Activated CD4-positive, alpha-beta T cell treated with anti-CD3 and anti-CD28 coated beads for 24 hours (primary cell): ENCODE data around the gene PLXDC2.
"Not testable (repeated sequence)": the region's sequence is repeated elsewhere in the genome, so short reads cannot be mapped to it uniquely, and the experiment has no call there.

Experiments
- DNase-seq, 2 donors: peaks; one replicate each; pipeline ENCODE4 v3.0.0-alpha.2; 2020; ENCODE audit warnings: low read depth in 2 of 2

PLXDC2 gene

DNA sequence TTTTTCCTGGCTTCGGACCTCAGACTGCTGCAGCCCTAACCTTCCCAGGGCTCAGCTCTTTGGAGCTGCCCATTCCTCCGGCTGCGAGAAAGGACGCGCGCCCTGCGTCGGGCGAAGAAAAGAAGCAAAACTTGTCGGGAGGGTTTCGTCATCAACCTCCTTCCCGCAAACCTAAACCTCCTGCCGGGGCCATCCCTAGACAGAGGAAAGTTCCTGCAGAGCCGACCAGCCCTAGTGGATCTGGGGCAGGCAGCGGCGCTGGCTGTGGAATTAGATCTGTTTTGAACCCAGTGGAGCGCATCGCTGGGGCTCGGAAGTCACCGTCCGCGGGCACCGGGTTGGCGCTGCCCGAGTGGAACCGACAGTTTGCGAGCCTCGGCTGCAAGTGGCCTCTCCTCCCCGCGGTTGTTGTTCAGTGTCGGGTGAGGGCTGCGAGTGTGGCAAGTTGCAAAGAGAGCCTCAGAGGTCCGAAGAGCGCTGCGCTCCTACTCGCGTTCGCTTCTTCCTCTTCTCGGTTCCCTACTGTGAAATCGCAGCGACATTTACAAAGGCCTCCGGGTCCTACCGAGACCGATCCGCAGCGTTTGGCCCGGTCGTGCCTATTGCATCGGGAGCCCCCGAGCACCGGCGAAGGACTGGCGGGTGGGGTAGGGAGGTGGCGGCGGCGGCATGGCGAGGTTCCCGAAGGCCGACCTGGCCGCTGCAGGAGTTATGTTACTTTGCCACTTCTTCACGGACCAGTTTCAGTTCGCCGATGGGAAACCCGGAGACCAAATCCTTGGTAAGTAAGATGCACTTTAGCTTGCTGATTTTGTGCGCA lies at the start of gene PLXDC2:
Gene PLXDC2 (plus strand): TSS at position 22 of the 820 bp plus-strand sequence.
- DNase-seq: no peak

DNA sequence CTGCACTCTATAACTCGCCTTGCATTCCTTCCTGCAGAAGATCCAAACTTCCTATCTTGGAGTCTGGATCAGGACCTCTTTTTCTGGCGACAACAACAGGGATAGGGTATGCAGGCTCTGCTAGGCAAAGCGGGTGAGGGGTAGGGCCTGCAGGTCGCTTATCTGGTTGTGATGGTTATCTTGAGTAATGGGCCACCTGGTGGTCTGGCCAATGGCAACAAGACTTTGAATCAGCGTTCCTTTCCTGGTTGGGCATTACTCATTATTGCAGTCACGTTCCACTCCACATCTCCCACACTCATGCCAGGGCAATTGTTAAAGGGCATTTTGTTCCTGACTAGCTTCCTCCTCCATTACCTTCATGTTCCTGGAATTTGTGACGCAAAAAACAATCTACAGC lies 48.4 kb upstream of the PLXDC2 start:
- no peak for DNase-seq

DNA sequence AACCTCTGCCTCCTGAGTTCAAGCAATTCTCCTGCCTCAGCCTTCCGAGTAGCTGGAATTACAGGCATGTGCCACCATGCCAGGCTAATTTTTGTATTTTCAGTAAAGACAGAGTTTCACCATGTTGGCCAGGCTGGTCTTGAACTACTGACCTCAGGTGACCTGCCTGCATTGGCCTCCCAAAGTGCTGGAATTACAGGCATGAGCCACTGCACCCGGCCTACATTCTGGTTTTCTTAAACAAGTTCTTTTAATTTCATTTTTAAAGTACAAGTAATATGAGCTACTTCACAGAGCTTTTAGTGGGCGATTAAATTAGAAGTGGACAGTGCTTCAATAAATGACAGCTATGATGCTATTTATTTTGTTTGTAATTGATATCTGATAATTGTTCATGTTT lies 46.4 kb upstream of the PLXDC2 start:
- DNase-seq: not testable (repeated sequence)

DNA sequence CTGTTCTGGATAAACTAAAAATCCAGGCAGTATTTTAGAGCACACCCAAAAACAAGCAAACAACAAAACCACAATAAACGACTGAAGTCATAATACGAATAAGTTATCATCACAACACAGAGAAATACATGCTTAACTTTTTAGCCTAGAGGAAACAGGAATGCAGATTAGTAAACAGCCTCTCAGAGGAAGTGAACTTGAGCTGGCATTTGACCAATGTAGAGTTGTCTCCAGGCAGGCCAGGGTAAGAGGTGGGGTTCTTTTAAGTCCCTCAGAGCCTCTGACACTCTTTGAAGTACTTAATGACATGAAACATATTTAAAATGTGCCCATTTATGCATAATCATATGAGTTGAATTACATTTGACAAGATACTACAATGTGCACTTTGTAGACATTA lies 43.3 kb upstream of the PLXDC2 start:
- DNase-seq: no peak

DNA sequence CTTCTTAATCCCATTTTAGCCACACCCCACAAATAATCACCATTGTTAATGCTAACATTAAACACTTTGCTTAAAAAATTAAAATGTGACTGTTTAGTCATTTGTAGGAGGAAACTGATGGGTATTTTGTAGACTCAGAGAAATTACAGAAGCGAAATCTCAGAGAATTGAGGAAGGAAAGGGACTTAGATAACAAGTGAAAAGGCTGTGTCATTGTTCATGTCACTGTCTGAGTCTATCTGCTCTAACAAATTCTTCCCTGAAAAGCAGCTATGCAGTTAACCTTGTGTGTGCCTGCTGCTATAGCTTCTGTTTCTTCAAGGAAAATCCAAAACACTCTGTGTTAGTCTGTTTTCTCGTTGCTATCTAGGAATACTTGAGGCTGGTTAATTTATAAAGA lies 40.9 kb upstream of the PLXDC2 start:
- no peak for DNase-seq

DNA sequence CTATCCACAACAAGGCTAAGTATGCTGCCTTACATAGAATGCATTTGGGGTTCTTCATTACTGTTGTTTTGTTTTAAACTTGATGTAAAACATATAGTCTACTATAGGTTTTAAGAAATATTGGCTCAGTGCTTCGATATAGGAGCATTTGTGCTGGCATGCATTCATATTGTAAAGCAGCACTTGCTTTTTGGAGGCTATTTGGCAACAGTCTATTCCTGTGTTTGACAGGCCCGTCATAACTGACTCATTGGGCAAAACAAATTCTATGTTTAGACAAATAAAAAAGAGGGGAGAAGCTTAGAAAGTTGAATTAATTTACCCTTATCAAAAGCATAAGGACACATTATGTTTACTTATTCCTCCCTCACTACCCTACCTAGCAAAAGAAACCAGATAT lies 38.4 kb upstream of the PLXDC2 start:
- no peak for DNase-seq

DNA sequence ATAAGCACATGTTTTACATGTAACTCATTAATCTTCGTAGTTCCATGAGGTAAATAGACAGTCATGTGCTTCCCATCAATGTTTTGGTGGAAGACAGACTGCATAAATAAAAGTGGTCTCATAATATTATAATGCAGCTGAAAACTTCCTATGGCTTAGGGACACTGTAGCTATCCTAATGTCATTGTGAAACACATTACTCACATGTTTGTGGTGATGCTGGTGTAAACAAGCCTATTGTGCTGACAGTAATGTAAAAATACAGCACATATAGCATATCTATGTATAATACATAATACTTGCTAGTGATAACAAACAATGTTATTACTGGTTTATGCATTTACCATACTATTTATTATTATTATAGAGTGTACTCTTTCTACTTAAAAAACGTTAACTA lies 37.2 kb upstream of the PLXDC2 start:
- DNase-seq: no peak

DNA sequence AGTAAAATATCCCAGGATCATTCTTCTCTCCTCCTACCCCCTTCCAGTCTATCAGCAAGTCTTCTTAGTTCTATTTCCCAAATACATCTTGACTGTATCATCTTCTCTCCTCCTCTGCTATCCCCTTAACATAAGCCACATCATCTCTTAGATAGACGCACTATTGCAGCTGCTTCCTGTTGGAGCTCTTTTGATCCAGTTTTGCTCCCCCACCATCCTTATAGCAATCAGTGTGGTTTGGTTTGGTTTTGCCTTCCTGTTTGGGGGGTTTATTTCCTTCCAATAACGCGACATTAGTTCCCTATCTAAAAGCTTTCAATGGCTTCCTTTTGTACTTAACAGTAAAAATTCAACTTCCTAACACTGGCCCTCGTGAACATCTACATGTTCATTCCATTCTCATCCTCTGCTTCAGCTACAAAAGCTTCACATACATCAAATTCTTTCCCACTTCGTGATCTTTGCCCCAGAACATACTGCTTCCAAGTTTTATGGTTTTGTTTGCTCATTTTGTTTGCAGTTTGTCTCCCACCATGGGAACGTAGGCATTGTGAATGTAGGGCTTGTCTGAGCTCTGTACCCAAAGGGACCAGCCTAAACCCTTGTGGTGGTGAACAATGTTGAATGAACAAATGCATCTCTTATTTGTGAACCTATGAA lies 33.7 kb upstream of the PLXDC2 start:
- DNase-seq: no peak

DNA sequence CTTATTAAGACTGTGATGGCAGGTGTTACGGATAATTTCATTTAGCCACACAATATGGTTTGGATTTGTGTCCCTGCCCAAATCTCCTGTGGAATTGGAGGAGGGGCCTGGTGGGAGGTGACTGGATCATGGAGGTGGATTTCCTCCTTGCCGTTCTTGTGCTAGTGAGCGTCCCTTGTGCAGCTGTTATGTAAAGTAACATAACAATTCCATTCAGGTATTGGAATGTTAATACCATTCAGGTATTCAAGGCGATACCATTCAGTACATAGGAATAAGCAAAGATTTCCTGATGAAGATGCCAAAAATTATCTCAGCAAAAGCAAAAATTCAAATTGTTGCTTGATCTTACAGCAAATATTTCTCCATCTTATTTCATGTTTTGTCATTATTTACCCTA lies 32.5 kb upstream of the PLXDC2 start:
- DNase-seq: no peak

DNA sequence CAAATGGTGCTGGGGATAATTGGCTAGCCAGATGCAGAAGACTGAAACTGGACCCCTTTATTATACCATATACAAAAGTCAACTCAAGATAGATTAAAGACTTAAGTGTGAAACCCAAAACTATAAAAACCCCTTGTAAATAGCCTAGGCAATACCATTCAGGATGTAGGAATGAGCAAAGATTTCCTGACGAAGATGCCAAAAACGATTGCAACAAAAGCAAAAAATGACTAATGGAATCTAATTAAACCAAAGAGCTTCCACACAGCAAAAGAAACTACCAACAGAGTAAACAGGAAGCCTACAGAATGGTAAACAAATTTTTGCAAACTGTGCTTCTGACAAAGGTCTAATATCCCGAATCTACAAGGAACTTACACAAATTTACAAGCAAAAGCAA lies 30.9 kb upstream of the PLXDC2 start:
- DNase-seq: no peak

DNA sequence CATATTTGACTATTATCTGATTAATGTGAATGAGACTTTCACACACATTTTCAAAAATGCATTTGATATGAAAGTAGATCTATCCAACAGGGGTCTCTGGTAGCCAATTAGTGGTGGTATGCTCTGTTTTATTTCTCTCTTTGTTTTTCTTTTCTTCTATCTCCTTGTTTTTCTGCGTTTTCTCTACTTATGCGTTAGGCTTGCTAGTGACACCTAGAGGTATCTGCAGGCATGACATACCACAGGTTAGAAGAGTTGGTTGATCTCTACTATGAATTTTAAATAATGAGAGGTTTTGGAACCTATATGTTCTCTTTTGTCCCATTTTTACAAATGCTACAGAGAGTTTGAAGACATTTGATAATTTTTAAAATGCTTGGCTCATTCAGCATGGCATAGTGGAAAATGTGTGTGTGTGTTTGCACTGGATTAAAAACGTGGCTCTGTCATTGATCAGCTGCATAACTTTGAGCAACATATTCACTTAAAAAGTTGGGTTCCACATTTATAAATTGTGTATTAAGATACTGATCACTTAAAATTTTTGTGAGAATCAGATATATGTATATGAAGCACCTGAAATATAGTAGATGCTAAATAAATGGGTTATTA lies 28.1 kb upstream of the PLXDC2 start:
- DNase-seq: no peak

DNA sequence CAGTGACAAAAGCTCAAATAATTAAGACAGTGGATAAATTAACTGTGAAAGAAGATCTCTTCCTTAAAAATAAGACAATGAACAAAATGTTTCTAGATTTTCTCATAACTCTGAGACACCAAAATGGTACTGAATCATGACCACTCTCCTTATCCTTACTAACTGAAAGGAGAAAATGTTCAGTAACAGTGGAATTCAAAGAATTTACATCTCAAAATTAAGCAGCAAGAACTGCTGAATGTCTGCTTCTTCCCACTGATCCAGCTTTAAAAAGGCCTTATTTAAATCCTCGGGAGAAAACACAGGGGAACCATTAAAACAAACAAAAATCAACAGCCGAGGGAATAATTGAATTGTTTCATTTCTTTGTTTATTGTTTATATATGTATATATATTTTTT lies 27.3 kb upstream of the PLXDC2 start:
- no peak for DNase-seq

DNA sequence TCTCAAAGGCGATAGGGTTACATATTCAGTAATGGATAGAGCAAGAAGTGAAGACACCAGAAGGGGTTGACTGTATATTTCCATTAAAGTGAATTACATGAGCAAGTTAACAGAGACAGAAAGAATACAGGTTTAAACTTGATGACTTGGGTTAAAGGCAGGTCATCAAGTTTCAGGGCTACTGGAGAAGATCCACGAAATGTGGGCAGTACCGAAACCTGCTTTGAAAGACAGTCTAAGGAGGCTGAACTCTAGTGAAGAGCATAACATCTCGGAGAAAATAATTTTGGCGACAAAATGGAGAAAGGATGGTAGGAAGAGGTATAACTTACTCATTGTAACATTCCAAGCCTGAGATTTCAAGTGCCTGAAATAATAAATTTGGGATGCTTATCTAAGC lies 26.6 kb upstream of the PLXDC2 start:
- no peak for DNase-seq

DNA sequence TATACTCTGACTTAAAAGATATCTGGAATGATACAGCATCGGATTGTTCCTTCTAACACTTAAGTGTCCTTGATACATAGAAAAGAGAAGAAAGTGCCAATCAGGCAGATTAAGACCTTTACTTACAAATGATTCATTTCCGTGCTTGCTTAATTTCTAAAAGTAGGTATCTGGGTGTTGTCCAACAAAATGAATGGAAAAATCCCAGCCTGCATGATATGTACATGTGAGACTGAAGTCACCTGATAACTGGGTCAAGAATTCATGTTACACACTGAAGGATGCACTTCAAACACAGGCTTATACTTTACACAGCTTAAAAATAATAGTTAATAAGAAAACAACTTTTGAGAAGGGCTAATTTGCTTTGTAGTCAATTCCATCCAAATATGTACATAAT lies 25.2 kb upstream of the PLXDC2 start:
- DNase-seq: no peak

DNA sequence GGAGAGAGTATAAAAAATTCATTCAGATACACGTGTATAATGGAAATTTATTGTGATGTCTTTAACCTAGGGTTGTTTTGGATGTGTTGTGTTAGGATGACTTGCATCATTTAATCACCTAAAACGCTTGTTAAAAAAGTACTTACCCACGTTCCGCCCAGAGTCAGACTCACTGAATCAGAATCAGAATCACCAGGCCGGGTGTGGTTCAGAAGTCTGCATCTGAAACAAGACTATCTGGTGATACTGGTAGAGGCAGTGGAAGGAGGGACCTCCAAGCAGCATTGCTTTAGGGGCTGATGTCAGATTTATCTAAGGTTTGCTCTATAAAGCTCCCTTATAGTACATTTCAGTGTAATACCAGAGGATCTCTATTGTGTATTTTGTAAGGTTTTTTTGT lies 20.5 kb upstream of the PLXDC2 start:
- DNase-seq: no peak

DNA sequence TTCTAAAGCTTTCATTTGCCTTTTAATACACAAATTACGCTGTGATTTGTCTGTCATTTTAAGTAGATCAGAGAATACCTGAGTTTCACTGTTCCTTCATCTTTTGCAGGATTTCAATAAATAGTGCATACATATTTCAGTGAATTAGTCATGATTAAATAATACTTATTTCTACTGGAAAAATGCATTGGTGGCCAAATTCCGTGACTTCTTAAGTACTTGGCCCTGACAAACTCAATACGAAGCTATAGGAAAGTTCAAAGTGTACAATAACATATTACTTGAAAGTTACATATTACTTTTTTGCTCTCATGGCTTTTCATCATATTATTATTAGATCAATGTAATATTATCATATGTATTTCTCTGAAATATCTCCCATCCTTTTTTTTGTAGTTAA lies 16.1 kb upstream of the PLXDC2 start:
- no peak for DNase-seq

DNA sequence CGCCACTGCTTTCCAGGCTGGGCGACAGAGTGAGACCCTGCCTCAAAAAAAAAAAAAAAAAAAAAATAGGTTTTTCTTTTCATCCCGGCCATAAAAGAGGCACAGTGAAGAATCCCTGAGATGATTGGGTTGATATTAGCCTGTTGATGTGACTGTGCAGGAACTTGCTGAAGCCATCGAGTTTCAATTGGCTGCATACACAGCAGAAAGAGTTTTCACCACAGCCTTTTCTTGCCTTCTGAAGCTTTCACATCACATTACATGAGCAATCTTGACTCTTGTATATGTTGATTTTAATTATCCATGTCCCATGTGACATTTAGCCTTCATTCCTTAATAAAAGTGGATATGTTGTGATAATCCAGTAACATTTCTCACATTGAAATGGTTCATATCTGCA lies 14.9 kb upstream of the PLXDC2 start:
- no peak for DNase-seq

DNA sequence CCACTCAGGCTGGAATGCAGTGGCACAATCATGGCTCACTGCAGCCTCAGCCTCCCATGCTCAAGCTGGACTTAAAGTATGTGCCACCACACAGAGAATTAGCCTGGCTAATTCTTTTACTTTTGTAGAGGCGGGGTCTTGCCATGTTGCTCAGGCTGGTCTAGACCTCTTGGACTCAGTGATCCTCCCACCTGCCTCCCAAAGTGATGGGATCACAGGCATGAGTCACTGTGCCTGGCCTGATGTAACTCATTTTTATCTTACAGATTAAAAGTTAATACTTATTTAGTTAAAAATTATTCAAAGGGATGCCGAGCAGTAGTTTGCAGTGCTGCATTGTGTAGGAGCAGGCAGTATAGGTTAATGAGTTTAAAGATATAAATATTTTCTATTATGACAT lies 12.6 kb upstream of the PLXDC2 start:
- DNase-seq: no peak

DNA sequence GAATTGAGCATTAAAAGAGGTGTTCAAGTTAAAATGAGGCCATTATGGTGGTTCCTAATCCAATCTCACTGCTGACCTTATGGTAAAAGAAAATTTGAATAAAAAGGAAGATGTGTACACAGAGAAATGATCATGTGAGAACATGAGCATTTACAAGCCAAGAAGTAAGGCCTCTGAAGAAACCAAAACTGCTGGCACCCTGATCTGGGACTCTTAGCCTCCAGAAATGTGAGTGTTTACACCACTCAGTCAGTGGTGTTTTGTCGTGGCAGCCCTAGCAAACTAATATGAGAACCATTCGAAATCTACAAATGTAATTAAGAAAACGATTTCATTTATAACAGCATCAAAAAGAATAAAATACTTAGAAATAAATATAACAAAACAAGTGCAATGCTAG lies 6.8 kb upstream of the PLXDC2 start:
- no peak for DNase-seq

DNA sequence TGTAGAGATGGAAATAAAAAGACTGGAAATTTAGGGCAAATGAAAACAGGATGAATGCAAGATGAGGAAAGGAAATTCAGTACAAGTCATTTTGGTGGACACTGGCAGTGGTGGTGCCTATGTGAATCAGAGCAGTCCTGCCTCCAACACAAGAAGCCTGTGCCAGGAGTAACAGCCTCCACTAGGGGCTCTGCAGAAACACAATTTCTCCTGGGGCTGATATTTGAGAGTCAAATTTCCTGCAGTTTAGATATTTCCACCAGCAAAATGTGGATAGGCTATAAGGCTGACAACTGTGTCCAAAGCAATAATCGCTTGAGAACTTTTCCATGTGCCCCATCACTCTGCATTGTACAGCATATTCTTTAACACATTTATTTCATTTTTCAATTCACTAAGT lies 4.7 kb upstream of the PLXDC2 start:
- DNase-seq: no peak

DNA sequence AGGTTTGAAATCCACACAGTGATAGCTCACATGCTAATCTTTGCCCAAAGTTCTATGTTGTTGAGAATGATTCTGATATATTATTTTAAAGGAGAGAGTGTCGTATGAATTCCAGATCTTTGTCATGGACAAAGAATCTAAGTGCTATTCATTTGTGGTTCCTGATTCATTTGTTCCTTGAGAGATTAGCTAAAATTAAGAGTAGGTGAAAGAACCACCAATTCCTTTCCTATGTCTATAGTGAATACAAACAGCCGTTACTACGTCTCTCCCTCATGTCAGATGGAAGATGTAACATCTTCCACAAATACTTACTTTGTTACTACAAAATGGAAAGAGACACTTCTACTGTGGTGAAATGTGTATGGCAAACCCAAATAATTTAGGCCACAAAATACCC lies 3.3 kb upstream of the PLXDC2 start:
- DNase-seq: no peak

DNA sequence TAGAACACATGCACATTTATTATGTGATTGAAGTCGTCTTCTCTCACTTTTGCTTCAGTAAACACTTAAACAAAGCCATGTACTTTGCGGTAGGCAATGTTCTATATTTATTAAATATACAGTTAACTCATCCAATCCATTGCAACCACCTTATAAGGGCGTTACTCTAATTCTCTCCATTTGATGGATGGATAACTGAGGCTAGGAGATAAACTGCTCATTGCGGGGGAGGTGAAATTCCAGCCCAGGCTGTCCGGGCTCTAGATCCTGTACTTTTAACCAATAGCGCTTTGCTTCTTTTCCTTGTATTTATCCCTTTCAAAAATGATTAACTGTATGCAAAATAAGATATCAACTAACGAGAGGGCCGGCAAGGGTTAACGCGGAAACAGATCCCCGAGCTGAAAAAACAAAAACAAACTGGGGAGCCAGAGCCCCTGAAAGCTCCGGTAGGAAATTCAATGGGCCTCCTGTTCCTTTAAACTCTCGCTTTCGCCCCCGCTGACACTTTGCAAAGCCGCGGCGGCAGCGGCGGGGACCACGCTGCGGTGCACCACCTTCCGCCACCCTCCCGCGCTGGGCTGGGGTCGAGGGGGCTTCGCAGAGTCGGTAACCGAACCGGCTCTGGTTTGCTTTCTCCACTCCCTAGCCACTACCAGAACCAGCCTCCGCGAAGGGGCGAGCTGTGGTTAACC lies 1.0 kb upstream of the PLXDC2 start:
- DNase-seq: no peak
